ENCODE results near the gene LRP1B. TPM values are rescaled to one million over a fixed set of nuclear protein-coding genes. Genes with fewer than 3 reads are reported as not detected.

LRP1B gene
- total RNA-seq, 1 donor from 2014 or later = 0.38 TPM

- Histone ChIP-seq H3K27me3 (ENCODE audit: control insufficient read depth, insufficient read depth, low read length) (no peaks in the 10 kb centered on the region), H3K36me3 (ENCODE audit: control insufficient read depth, insufficient read depth, low read length) (no peaks in the 10 kb centered on the region), H3K4me3 (ENCODE audit: low read depth, low read length) (no peak overlapping the region)
- no peak for DNase-seq (ENCODE audit: low read depth)
- no peak for TF ChIP-seq CTCF (IDR thresholded peaks at IDR 0.05; ENCODE audit: insufficient read depth, low read length, poor library complexity, severe bottlenecking)
Observed at GRCh38 chr2:141528990-141529389, 601.8 kb downstream of the LRP1B start.

- no peak overlapping the region for H3K4me3 ChIP-seq (ENCODE audit: low read depth, low read length)
- TF ChIP-seq CTCF (IDR thresholded peaks at IDR 0.05; ENCODE audit: insufficient read depth, low read length, poor library complexity, severe bottlenecking) = no peak
- no peaks in the 10 kb centered on the region for H3K27me3 ChIP-seq (ENCODE audit: control insufficient read depth, insufficient read depth, low read length)
- DNase-seq (ENCODE audit: low read depth) = no peak
- no peaks in the 10 kb centered on the region for H3K36me3 ChIP-seq (ENCODE audit: control insufficient read depth, insufficient read depth, low read length)
Observed at GRCh38 chr2:141526760-141527159, 604.1 kb downstream of the LRP1B start.

- no peaks in the 10 kb centered on the region for H3K36me3 ChIP-seq (ENCODE audit: control insufficient read depth, insufficient read depth, low read length)
- no peaks in the 10 kb centered on the region for H3K27me3 ChIP-seq (ENCODE audit: control insufficient read depth, insufficient read depth, low read length)
- H3K4me3 ChIP-seq (ENCODE audit: low read depth, low read length) = no peak overlapping the region
- TF ChIP-seq CTCF (IDR thresholded peaks at IDR 0.05; ENCODE audit: insufficient read depth, low read length, poor library complexity, severe bottlenecking) = no peak
- DNase-seq (ENCODE audit: low read depth) = no peak
Observed at GRCh38 chr2:141524777-141525176, 606.0 kb downstream of the LRP1B start.

GRCh38 chr2:141523199-141523598 lies 607.6 kb downstream of the LRP1B start:
- TF ChIP-seq CTCF (IDR thresholded peaks at IDR 0.05; ENCODE audit: insufficient read depth, low read length, poor library complexity, severe bottlenecking) = no peak
- no peaks in the 10 kb centered on the region for H3K36me3 ChIP-seq (ENCODE audit: control insufficient read depth, insufficient read depth, low read length)
- no peak for DNase-seq (ENCODE audit: low read depth)
- H3K27me3 ChIP-seq (ENCODE audit: control insufficient read depth, insufficient read depth, low read length) = no peaks in the 10 kb centered on the region
- H3K4me3 ChIP-seq (ENCODE audit: low read depth, low read length) = no peak overlapping the region

GRCh38 chr2:141522702-141523101 lies 608.1 kb downstream of the LRP1B start:
- Histone ChIP-seq H3K36me3 (ENCODE audit: control insufficient read depth, insufficient read depth, low read length) (no peaks in the 10 kb centered on the region), H3K4me3 (ENCODE audit: low read depth, low read length) (no peak overlapping the region), H3K27me3 (ENCODE audit: control insufficient read depth, insufficient read depth, low read length) (no peaks in the 10 kb centered on the region)
- no peak for TF ChIP-seq CTCF (IDR thresholded peaks at IDR 0.05; ENCODE audit: insufficient read depth, low read length, poor library complexity, severe bottlenecking)
- DNase-seq (ENCODE audit: low read depth) = no peak

- DNase-seq (ENCODE audit: low read depth) = no peak
- TF ChIP-seq CTCF (IDR thresholded peaks at IDR 0.05; ENCODE audit: insufficient read depth, low read length, poor library complexity, severe bottlenecking) = no peak
- H3K4me3 ChIP-seq (ENCODE audit: low read depth, low read length) = no peak overlapping the region
- no peaks in the 10 kb centered on the region for H3K36me3 ChIP-seq (ENCODE audit: control insufficient read depth, insufficient read depth, low read length)
- no peaks in the 10 kb centered on the region for H3K27me3 ChIP-seq (ENCODE audit: control insufficient read depth, insufficient read depth, low read length)
Observed at GRCh38 chr2:141522048-141522447, 608.8 kb downstream of the LRP1B start.

All from kidney epithelial cell (primary cell).